Amygdala (tissue), 56 donors: Measurements from ENCODE around the gene RUNDC3A.

Source experiments
- DNase-seq, 56 donors: peaks; one replicate each; lab custom pipeline; 2025; lab: John Stamatoyannopoulos, UW

Gene RUNDC3A

GRCh38 chr17:44308320-44308818 lies at the start of gene RUNDC3A:
RUNDC3A (plus strand) TSS chr17:44308601; CDS start chr17:44308833, 232 bp downstream.
- DNase-seq, result peak; percentile 39 to 96 (median 89)

- DNase-seq, result no peak
Observed at GRCh38 chr17:44258811-44259351, 49.5 kb upstream of the RUNDC3A start.

- DNase-seq, result no peak
Observed at GRCh38 chr17:44260296-44260695, 48.1 kb upstream of the RUNDC3A start.

GRCh38 chr17:44262654-44263225 lies 45.7 kb upstream of the RUNDC3A start:
- no peak for DNase-seq

- no peak for DNase-seq
Observed at GRCh38 chr17:44263345-44263902, 45.0 kb upstream of the RUNDC3A start.

- DNase-seq, result no peak
Observed at GRCh38 chr17:44266402-44267164, 41.8 kb upstream of the RUNDC3A start.

- no peak for DNase-seq
Observed at GRCh38 chr17:44267165-44267455, 41.3 kb upstream of the RUNDC3A start.

- no peak for DNase-seq
Observed at GRCh38 chr17:44267818-44268490, 40.4 kb upstream of the RUNDC3A start, which contains the start of gene SLC4A1. SLC4A1 (minus strand) TSS chr17:44268135; CDS start chr17:44262866, 5,269 bp downstream.

GRCh38 chr17:44268709-44269534 lies 39.5 kb upstream of the RUNDC3A start:
- DNase-seq, result no peak

- DNase-seq, result no peak
Observed at GRCh38 chr17:44269535-44270240, 38.7 kb upstream of the RUNDC3A start.

GRCh38 chr17:44272321-44272951 lies 36.0 kb upstream of the RUNDC3A start:
- no peak for DNase-seq

GRCh38 chr17:44272954-44273353 lies 35.4 kb upstream of the RUNDC3A start:
- DNase-seq, result no peak

- no peak for DNase-seq
Observed at GRCh38 chr17:44273607-44274006, 34.8 kb upstream of the RUNDC3A start.

GRCh38 chr17:44277976-44278375 lies 30.4 kb upstream of the RUNDC3A start:
- no peak for DNase-seq

- DNase-seq, result no peak
Observed at GRCh38 chr17:44279346-44279665, 29.1 kb upstream of the RUNDC3A start.

- DNase-seq, result peak in 38 of 56 donors; percentile 4 to 60 (median 22)
Observed at GRCh38 chr17:44279666-44280391, 28.6 kb upstream of the RUNDC3A start.

- DNase-seq, result no peak
Observed at GRCh38 chr17:44280392-44280937, 27.9 kb upstream of the RUNDC3A start.

GRCh38 chr17:44281570-44281969 lies 26.8 kb upstream of the RUNDC3A start:
- no peak for DNase-seq
